Measurements from ENCODE around the gene ACBD4.

ACBD4 gene

GRCh38 chr17:45149669-45150664 lies 14.5 kb downstream of the ACBD4 start (continued):
- TF ChIP-seq ZBTB11 (tag by site-specific recombination; conservative IDR thresholded peaks at IDR 0.05; ENCODE audit: low read depth) (peak; percentile 6; the same call in 1 of the 2 replicates), HOXA7 (CRISPR knock-in tag; IDR thresholded peaks at IDR 0.05; ENCODE audit: borderline replicate concordance) (no peak), BCL6B (tag by site-specific recombination; IDR thresholded peaks at IDR 0.05) (no peak), ZNF202 (tag by site-specific recombination; IDR thresholded peaks at IDR 0.05; ENCODE audit: borderline replicate concordance) (no peak), ZNF157 (tag by site-specific recombination; IDR thresholded peaks at IDR 0.05) (no peak), ZNF624 (tag by site-specific recombination; IDR thresholded peaks at IDR 0.05) (no peak), ZNF585B (tag by site-specific recombination; IDR thresholded peaks at IDR 0.05) (no peak), ZNF26 (tag by site-specific recombination; IDR thresholded peaks at IDR 0.05) (no peak), ZSCAN30 (tag by site-specific recombination; IDR thresholded peaks at IDR 0.05) (no peak), OSR2 (tag by site-specific recombination; IDR thresholded peaks at IDR 0.05) (no peak), ZNF776 (tag by site-specific recombination; IDR thresholded peaks at IDR 0.05; ENCODE audit: borderline replicate concordance) (no peak), ZNF10 (tag by site-specific recombination; IDR thresholded peaks at IDR 0.05) (no peak), ZNF133 (tag by site-specific recombination; IDR thresholded peaks at IDR 0.05) (no peak), ZNF580 (tag by site-specific recombination; IDR thresholded peaks at IDR 0.05) (no peak), ZNF530 (tag by site-specific recombination; IDR thresholded peaks at IDR 0.05; ENCODE audit: low read depth) (no peak), ZNF121 (tag by site-specific recombination; IDR thresholded peaks at IDR 0.05) (no peak), ZNF48 (tag by site-specific recombination; IDR thresholded peaks at IDR 0.05) (no peak), ZNF132 (tag by site-specific recombination; IDR thresholded peaks at IDR 0.05; ENCODE audit: borderline replicate concordance) (no peak), ZBTB8A (tag by site-specific recombination; IDR thresholded peaks at IDR 0.05) (no peak), ZNF518A (tag by site-specific recombination; conservative IDR thresholded peaks at IDR 0.05; ENCODE audit: low read depth) (no peak), ZNF169 (tag by site-specific recombination; IDR thresholded peaks at IDR 0.05) (no peak), GFI1B (tag by site-specific recombination; IDR thresholded peaks at IDR 0.05) (no peak), ZBTB49 (tag by site-specific recombination; IDR thresholded peaks at IDR 0.05; ENCODE audit: low read depth) (no peak), ZNF324 (tag by site-specific recombination; IDR thresholded peaks at IDR 0.05) (no peak), RBAK (tag by site-specific recombination; IDR thresholded peaks at IDR 0.05) (no peak)

Measured in HEK293 (cell line).